ENCODE results near the gene POP4.
"Not testable (repeated sequence)": the region's sequence is repeated elsewhere in the genome, so short reads cannot be mapped to it uniquely, and the experiment has no call there.

The POP4 gene, protein sequence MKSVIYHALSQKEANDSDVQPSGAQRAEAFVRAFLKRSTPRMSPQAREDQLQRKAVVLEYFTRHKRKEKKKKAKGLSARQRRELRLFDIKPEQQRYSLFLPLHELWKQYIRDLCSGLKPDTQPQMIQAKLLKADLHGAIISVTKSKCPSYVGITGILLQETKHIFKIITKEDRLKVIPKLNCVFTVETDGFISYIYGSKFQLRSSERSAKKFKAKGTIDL

DNA sequence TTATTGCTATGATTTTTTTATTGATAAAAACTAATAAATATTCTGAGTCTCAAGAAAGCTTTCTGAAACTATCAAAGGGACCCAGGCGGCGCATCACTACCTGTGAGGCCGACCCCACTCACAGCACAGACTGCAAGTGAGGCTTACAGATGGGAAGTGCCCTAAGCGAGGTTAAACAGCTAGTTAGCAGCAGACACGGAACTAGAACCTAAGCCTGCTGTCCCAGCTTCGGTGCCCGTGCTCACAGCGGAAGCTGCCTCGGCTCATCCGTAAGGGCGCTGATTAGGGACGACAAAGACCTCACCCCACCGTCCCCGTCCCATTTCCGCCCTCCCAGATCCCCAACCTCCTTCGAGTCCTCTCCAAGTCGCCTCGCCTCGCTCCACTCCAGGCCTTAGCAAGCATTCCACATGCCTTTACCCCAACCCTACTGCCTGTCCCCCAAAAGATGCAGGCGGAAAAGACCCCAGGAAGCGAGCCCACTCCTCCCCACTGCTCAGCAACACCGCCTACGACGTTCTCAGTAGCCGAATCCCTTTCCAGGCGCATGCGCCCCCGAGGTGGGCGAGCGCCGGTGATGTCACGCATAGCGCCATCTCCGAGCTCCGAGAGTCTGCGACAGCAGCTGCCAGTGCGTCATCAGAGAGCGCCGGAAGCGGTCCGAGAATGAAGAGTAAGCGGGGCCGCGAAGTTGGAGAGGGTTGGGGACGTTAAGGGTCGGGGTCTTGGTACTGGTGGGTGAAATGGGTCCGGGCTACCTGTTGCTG is at the start of gene POP4:
TSS of gene POP4 (plus strand) at position 631 of the 767 bp plus-strand sequence. CDS start at position 667, 36 bp downstream.
- peak; percentile 97 for DNase-seq

DNA sequence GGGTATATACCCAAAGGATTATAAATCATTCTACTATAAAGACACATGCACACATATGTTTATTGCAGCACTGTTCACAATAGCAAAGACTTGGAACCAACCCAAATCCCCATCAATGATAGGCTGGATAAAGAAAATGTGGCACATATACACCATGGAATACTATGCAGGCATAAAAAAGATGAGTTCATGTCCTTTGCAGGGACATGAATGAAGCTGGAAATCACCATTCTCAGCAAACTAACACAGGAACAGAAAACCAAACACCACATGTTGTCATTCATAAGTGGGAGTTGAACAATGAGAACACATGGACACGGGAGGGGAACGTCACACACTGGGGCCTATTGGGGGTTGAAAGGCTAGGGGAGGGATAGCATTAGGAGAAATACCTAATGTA is 47.0 kb upstream of the POP4 start:
- DNase-seq: not testable (repeated sequence)

DNA sequence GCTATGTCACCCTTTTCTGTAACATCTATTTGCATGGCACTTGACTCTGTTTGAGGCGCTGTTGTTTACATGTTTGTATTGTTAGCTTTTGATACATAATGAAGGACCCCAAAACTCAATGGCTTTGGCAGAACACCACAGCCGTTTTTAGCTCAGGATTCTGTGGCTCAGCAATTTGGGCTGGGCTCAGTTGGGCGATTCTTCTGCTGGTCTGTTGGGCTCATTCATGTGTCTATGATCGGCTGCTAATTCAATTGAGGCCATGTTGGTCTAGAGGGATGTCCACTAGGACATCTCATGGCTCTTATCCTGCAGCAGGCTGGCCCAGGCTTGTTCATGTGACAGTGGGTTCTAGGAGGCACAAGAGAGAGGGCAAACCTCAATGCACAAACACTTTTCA is 46.3 kb upstream of the POP4 start:
- no peak for DNase-seq

DNA sequence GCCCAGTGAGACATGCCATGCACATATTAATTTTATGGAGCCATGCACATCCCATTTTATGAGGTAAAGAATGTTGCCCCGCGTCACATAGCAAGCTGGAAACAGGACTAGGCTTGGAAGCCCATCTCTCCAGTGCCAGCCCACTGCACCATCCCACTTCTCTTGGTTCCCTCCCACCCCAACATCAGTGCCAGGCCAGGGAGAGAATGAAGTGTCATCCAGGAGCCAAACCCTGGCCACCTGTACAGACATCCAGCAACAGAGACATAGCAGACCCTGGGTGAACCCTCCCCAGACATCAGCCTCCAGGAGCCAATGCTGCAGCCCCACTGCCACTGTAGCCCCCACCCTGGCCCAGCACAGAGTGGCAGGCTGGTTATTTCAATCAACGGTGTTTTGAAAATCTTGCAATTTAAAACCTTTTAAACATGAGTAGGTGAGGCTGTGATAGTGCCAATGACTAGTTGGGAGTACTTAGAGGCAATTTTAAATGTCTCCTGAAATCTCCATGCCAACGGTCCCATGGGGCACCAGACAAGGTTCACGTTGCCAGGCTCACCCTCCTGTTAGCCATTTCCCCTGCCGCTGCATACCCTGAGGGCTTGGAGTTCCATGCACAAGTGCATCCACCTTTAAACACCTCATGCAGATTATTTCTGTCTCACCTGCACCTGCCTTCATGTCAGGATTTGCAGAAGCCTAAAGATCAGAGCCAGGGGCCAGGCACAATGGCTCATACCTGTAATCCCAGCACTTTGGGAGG is 45.6 kb upstream of the POP4 start:
- DNase-seq: no peak

DNA sequence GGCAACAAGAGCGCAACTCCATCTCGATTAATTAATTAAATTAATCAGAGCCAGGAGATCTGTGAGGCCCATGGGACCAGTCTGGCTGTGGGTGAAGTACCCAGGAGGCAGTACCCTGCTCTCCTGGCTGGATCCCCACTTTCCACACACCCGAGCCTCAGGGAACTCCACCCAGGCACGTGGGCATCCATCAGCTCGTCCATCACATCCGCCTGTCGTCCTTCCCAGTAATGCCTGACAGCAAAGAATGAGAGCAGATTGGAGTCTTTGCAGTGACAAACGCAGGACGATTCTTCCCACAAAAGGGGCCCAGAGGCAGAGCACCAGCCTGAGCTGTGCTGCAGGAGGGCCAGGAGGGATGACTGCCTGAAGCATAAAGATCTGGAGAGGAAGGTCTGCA is 44.5 kb upstream of the POP4 start:
- DNase-seq: no peak

DNA sequence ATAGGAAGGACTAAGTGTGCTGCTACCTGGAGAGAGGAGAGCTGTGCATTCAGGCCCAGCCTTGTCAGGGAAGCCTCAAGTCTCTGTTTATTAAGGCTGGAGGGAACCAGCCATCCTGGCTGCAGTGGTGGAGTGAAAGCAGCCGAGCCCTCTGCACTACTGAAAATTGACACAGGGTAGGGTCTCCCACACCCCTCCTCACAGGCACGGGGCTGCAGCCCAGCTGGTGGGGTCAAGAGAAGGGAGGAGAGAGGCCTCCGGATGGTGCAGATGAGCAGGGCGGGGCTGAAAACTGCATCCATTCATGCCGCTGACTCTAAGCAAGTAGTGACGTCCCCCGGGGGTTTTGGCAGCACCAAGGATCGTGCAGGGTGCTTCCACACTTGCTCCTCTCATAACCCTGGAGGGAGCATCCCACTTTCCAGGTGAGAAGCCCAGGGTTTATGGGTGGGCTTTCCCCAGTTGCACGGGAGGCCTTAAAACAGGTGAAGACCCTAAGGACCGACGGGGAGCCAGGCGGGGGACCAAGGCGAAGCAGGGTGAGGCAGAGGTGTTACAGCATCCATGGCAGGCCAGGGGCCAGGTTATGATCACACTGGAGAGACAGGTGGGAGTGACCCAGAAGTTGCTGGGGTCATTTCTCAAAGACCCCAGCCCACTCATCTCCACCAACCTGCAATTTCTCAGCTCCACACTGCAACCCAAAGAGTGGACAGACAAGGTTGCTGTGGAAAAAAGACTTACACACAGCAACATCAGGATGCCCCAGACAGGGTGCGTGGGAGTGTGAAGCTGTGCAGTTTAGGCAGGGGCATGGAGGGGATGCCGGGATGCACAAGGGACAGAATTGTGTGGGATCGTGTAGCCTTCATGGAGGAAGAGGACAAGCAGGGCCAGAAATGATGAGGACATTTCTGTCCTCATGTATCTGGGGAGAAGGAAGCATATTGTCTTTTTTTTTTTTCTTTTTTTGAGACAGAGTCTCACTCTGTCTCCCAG is 43.5 kb upstream of the POP4 start:
- no peak for DNase-seq

DNA sequence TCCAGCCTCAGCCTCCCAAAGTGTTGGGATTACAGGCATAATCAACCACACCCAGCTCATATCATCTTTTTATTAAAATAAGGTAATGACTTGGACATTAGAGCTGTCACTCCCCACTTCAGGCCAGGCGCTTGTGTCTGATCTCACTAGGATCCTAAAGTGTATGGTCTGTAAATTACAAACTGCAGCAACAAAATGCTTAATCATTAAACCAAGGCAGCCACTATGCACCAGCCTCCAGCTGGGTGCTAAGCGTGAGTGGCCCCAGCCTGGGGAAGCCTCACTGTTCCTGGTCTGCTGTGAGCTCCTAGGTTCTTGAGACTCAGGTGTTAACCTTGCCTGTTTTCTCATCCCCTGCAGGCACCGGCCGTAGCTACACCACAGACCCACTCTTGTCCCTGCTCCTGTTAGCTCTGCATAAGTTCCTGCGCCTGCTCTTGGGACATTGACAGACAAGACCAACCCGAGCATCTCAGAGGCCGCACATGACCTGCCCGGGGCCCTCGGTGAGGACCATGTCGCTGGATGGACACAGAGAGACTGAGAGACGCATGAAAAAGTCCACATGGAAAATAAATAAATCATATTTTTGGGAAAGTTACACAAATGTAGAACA is 42.5 kb upstream of the POP4 start:
- DNase-seq: no peak

DNA sequence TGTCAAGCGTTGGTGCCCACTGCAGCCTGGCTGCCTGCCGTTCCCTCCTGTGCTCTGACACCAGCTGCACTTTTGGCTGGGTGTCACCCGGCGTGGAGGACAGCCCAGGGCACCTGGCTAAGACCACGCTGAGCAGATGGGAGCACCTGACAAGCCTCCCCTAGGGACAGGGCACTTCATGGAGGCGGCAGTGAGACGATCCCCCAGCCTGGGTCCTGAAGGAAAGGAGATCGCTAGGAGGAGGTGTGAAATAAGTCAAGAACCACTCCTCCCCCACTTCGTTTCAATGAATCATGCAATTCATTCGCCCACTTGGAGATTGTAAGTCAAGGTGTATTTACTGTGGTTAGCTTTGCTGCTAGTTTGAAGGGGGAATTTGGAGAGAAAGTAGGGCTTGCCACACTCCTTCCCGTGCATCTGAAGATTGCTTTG is 41.5 kb upstream of the POP4 start:
- DNase-seq: no peak

DNA sequence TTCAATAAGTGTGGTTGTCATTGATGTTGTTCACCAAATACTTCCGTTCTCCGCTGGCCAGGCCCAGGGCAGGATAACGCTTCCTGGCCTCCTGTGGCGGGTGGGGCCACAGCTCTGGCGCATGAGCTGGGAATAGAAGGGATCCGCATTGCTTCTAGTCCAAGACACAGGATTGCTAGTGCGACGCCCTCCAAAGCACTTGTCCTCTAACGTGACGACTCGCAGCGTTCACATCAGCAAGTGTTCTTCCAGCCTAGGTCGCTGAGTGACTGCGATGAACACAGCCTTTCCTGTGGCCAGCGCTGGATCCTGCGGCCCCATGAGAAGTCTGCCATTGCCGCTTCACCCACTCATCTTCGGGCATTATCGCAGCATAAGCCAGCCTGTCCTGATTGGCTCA is 40.9 kb upstream of the POP4 start:
- DNase-seq: no peak

DNA sequence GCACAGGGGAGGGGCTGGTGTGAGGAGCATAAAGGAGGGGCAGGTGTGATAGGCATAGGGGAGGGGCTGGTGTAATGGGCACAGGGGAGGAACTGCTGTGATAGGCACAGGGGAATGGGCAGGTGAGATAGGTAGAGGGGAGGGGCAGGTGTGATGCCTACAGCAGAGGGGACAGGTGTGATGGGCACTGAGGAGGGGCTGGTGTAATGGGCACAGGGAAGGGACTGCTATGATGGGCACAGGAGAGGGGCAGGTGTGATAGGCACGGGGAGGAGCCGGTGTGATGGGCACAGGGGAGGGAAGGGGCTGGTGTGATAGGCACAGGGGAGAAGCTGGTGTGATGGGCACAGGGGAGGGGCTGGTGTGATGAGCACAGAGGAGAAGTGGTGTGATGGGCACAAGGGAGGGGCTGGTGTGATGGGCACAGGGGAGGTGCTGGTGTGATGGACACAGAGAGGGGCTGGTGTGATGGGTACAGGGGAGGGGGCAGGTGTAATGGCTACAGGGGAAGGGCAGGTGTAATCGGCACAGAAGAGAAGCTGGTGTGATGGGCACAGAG is 39.5 kb upstream of the POP4 start:
- no peak for DNase-seq

DNA sequence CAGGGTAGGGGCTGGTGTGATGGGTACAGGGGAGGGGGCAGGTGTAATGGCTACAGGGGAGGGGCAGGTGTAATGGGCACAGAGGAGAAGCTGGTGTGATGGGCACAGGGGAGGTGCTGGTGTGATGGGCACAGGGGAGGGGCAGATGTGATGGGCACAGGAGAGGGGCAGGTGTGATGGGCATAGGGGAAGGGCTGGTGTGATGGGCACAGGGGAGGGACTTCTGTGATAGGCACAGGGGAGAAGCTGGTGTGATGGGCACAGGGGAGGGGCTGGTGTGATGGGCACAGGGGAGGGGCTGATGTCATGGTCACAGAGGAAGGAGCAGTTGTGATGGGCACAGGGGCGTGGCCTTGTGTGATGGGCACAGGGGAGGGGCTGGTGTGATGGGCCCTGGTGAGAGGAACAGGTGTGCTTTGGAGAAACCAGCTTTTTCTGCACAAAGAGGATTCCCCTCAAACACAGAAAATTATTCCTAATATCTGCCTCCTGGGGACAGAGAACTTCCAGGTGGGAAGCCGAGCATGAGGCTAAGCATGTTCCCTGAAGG is 38.6 kb upstream of the POP4 start:
- no peak for DNase-seq

DNA sequence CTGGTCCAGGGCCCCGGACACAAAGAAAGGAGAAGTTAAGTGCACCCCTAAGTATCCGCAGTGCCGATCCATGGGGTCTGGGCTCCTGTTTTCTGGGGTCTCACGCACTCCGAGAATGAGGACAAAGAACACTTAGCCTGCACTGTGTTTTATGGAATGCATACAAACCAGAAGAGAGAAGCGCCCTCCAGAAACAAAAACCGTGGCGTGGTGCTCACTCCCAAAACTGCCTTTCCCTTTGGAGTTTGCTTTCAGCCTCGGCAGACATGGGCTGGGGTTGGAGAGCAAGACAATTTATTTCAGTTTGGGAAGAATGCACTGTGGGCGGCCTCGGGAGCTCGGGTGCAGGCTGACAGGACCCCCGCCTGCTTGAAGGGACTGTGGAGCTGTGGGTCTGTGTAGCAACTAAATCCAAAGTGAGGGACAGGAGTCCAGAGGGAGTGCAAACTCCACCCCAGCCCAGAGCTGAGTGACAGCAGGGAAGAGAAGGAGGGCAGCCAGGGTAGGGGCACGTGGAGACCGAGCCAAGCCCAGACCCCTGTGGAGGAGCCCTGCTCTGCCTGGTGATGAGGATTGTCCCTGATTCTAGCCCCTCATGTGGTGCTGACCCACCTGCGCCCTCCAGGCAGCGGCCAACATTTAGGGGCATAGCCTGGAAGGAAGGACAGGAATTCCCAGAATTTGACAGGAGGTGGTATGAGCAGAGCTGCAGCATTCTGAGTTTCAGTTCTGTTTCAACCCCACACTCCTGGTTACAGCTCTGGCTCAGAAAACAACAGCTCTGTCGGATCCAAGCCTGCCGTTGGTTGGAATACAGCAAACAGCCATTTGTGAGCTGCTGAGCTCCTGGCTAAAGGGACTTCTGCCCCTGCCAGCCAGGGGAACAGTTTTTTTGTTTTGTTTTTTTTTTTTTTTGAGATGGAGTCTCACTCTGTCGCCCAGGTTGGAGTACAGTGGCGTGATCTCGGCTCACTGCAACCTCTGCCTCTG is 37.8 kb upstream of the POP4 start:
- no peak for DNase-seq

DNA sequence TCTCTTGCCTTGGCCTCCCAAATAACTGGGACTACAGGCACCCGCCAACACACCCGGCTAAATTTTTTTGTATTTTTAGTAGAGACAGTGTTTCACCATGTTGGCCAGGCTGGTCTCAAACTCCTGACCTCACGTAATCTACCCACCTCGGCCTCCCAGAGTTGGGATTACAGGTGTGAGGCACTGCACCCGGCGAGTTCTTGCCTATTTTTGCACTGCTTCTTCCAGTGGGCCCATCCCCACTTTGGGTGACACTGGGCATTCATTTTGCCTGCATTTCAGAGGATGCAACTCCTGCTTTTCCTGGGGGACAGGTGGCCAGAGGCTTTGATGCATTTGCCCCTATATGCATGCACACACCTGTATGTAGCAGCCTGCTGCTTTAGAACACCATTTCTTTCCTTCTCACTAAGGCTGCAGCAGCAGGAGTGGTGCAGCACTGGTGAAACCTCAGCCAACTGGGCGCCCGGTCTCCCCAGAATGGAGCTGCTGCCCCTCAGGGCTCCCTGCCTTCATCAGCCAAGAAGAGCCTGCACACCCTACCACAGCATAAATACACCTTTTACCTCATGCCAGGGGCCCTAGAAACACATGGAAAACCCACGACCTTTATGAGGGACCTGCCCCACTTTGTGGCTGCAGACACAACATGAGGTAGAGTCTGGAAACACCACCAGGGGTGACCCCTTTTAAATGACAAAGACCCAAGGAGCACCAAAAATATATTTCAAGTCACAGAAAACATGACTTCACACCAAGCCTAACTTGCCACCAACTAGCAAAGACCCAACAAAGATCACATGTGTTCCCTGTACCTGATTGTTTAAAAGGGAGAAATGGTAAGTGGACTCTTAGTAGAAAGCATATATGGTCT is 36.8 kb upstream of the POP4 start:
- DNase-seq: no peak

DNA sequence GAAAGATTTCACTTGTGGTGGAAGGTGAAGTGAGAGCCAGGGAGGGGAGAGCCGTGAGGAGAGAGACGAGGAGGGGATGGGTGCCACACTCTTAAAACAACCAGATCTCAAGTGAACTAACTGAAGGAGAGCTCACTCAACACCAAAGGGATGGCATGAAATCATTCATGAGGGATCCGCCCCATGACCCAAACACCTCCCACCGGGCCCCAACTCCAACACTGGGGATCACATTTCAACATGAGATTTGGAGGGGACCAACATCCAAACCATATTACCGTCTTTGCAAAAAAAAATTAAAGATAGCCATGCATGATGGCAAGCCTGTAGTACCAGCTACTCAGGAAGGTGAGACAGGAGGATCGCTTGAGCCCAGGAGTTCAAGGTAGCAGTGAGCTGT is 34.9 kb upstream of the POP4 start:
- DNase-seq: no peak

DNA sequence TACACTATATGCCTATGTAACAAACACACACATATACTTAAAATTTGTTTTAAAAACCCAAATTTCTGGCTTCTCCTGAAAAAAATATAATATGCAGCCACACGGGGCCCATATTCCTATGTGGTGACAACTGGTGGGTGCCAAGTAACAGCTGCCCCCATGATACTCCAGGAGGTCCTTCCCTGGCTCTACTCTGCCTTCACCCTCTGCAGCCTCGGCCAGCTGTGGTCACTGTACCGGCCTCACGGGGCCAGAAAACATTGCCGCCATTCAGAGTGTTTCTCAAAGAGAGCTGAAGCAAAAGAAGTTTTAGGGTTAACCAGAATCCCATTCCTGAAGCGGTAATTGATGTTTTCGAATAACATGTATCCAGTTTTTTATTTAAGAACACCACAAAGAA is 32.6 kb upstream of the POP4 start:
- DNase-seq: no peak

DNA sequence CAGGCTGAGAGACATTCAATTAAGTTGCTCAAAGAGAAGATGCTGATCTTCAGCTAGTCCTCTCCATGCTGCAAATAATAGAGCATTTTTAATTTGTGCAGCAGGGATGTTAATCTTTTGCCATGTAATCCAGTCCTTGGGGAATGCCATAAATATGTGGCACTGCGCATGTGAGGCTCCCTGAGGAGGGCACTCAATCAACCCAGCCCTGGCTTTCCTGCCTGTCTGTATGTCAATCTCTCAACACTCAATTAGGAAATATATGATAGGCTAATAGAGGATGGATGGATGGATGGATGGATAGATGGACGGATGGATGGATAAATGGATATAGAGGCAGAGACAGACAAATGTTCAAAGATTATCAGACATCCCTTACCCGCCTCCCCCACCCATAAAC is 31.6 kb upstream of the POP4 start:
- no peak for DNase-seq

DNA sequence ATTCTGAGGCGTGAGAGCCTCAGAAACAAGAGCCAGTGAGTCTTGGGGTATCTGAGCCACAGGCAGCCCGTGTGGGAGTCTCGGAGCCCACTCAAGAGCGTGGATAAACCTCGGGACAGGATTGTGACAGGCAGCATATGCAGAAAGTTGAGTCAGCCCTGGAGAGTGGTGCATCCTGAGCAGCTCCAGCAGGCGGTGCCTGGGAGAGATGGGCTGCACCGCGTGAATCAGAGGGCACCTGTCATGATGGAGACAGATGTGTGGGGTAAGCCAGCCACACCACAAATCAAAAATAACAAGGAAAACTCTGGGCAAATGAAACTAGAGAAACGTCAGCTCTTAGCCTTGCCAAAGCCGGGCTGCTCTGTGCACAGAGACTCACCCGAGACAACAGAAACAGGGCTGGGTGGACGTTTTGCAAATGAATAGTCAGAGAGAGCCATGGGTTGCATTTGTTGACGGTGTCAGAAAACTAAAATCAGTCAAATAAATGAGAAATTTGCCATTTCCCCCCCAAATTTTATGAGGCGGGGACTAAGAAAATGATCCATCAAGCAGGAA is 30.0 kb upstream of the POP4 start:
- DNase-seq: no peak

DNA sequence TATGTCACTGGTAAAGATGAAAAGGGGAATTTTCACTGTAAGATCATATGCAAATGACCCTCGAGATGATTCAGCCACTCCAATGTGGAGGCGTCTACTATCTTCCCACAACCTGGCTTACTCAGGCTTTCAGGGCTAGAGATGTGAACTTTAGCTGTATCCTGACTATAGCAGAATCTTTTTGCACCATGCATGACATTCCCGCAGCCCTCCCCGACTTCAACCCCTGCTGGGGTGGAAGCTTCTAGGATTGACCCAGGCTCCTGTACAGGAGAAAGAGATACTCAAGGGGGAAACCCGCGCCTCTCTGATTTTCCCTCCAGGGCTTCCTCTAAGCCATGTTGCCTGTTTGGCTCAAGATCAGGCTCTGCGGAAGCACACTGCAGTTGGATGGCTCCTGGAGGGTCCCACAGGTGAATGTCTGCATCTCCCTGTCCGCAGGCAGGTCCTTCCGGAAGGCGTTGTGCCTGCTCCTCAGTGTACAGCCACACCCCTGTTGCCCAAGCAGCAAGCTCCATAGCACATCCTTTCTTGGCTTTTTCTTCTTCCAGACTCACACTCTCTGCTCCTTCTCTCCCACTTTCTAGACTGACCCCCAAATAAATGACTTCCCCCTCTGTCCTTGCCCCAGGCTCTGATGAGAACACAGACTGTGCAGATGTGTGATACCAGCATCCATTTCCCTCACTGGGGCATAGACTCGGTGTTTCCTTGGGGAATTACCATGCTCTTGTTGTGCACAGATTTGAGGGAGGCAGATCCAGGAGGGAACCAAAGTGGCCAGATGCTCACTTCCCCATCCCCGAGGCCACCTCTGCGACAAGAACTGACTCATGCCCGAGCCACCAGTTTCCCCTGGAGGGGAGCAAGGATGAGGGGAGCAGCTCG is 29.1 kb upstream of the POP4 start:
- DNase-seq: no peak

Measured in activated T-cell treated with anti-CD3 and anti-CD28 coated beads, Interleukin-2, amount 50 U/mL, for 1 hour (primary cell).